HEK293 (cell line): ENCODE data around the gene SLX9.

Experiments used
- HOXA7 ChIP-seq: sonication (generic); formaldehyde crosslinking; IDR thresholded peaks from 2 replicates; pipeline ENCODE4 v1.8.1; 2022; ENCODE audit warnings: missing genetic modification reagents, borderline replicate concordance
- HOXC10 ChIP-seq: sonication (generic); formaldehyde crosslinking; IDR thresholded peaks from 2 replicates; pipeline ENCODE4 v1.8.1; 2023; ENCODE audit warnings: mild to moderate bottlenecking, missing genetic modification reagents
- KLF10 ChIP-seq: fragments of 450-650 bp; IDR thresholded peaks from 2 replicates; pipeline ENCODE4 v1.5.1; 2018; ENCODE audit warnings: missing biosample characterization, mild to moderate bottlenecking, missing genetic modification characterization
- KLF7 ChIP-seq: fragments of 450-650 bp; formaldehyde crosslinking; IDR thresholded peaks from 2 replicates; pipeline ENCODE4 v1.5.1; 2016; ENCODE audit warnings: missing biosample characterization, missing genetic modification characterization, borderline replicate concordance
- MYNN ChIP-seq: fragments of 450-650 bp; formaldehyde crosslinking; IDR thresholded peaks from 2 replicates; pipeline ENCODE4 v1.5.1; 2016; ENCODE audit warnings: missing biosample characterization, missing genetic modification characterization, borderline replicate concordance
- TRIM28 ChIP-seq: IDR thresholded peaks from 2 replicates; pipeline ENCODE4 v1.6.1; 2011; ENCODE audit warnings: low read length, control low read depth, borderline replicate concordance
- ZBTB11 ChIP-seq: fragments of 450-650 bp; formaldehyde crosslinking; conservative IDR thresholded peaks from 2 replicates; pipeline ENCODE4 v1.5.1; 2016; ENCODE audit warnings: low read depth, missing biosample characterization, missing genetic modification characterization
- ZBTB48 ChIP-seq: fragments of 450-650 bp; formaldehyde crosslinking; IDR thresholded peaks from 2 replicates; pipeline ENCODE4 v1.5.1; 2016; ENCODE audit warnings: missing biosample characterization, missing genetic modification characterization
- ZNF112 ChIP-seq: fragments of 450-650 bp; formaldehyde crosslinking; IDR thresholded peaks from 2 replicates; pipeline ENCODE4 v1.5.0; 2017; ENCODE audit warnings: missing biosample characterization, missing genetic modification characterization
- ZNF184 ChIP-seq: fragments of 450-650 bp; IDR thresholded peaks from 2 replicates; pipeline ENCODE4 v1.5.1; 2018; ENCODE audit warnings: missing biosample characterization, mild to moderate bottlenecking, missing genetic modification characterization
- ZNF211 ChIP-seq: fragments of 450-650 bp; formaldehyde crosslinking; IDR thresholded peaks from 2 replicates; pipeline ENCODE4 v1.5.1; 2016; ENCODE audit warnings: low read depth, missing biosample characterization, missing genetic modification characterization
- ZNF214 ChIP-seq: fragments of 450-650 bp; formaldehyde crosslinking; IDR thresholded peaks from 2 replicates; pipeline ENCODE4 v1.5.1; 2017; ENCODE audit warnings: missing biosample characterization, mild to moderate bottlenecking, missing genetic modification characterization, borderline replicate concordance
- ZNF302 ChIP-seq: fragments of 450-650 bp; formaldehyde crosslinking; IDR thresholded peaks from 2 replicates; pipeline ENCODE4 v1.5.1; 2016; ENCODE audit warnings: missing biosample characterization, missing genetic modification characterization, low read depth
- ZNF324 ChIP-seq: fragments of 450-650 bp; formaldehyde crosslinking; IDR thresholded peaks from 2 replicates; pipeline ENCODE4 v1.5.1; 2016; ENCODE audit warnings: missing biosample characterization, missing genetic modification characterization
- ZNF354C ChIP-seq: fragments of 450-650 bp; formaldehyde crosslinking; IDR thresholded peaks from 2 replicates; pipeline ENCODE4 v1.5.1; 2016; ENCODE audit warnings: missing biosample characterization, missing genetic modification characterization, low read depth, borderline replicate concordance
- ZNF394 ChIP-seq: fragments of 450-650 bp; formaldehyde crosslinking; IDR thresholded peaks from 2 replicates; pipeline ENCODE4 v1.5.1; 2016; ENCODE audit warnings: missing biosample characterization, missing genetic modification characterization, mild to moderate bottlenecking, moderate library complexity, borderline replicate concordance
- ZNF449 ChIP-seq: fragments of 450-650 bp; formaldehyde crosslinking; IDR thresholded peaks from 2 replicates; pipeline ENCODE4 v1.5.1; 2017; ENCODE audit warnings: missing biosample characterization, mild to moderate bottlenecking, missing genetic modification characterization, moderate library complexity
- ZNF514 ChIP-seq: fragments of 450-650 bp; formaldehyde crosslinking; IDR thresholded peaks from 2 replicates; pipeline ENCODE4 v1.5.1; 2016; ENCODE audit warnings: missing biosample characterization, missing genetic modification characterization
- ZNF560 ChIP-seq: fragments of 450-650 bp; formaldehyde crosslinking; IDR thresholded peaks from 2 replicates; pipeline ENCODE4 v1.5.1; 2017; ENCODE audit warnings: missing biosample characterization, missing genetic modification characterization, borderline replicate concordance
- ZNF76 ChIP-seq: fragments of 450-650 bp; formaldehyde crosslinking; IDR thresholded peaks from 2 replicates; pipeline ENCODE4; 2016; ENCODE audit warnings: low read depth, missing biosample characterization, missing genetic modification characterization, borderline replicate concordance
- ZNF768 ChIP-seq: fragments of 450-650 bp; formaldehyde crosslinking; IDR thresholded peaks from 2 replicates; pipeline ENCODE4 v1.5.1; 2018; ENCODE audit warnings: missing biosample characterization, mild to moderate bottlenecking, missing genetic modification characterization
- ZNF776 ChIP-seq: fragments of 450-650 bp; formaldehyde crosslinking; IDR thresholded peaks from 2 replicates; pipeline ENCODE4 v1.5.0; 2017; ENCODE audit warnings: missing biosample characterization, missing genetic modification characterization, borderline replicate concordance
- ZSCAN30 ChIP-seq: fragments of 450-650 bp; IDR thresholded peaks from 2 replicates; pipeline ENCODE4 v1.5.1; 2018; ENCODE audit warnings: missing biosample characterization, mild to moderate bottlenecking, missing genetic modification characterization, moderate library complexity
- ZXDB ChIP-seq: fragments of 450-650 bp; formaldehyde crosslinking; IDR thresholded peaks from 2 replicates; pipeline ENCODE4 v1.5.1; 2016; ENCODE audit warnings: missing biosample characterization, missing genetic modification characterization
- TF ChIP-seq, protein P1 (sequence below): fragments of 450-650 bp; formaldehyde crosslinking; IDR thresholded peaks from 2 replicates; pipeline ENCODE4 v1.5.1; 2016; ENCODE audit warnings: missing biosample characterization, missing genetic modification characterization
- TF ChIP-seq, protein P2 (sequence below): fragments of 450-650 bp; formaldehyde crosslinking; IDR thresholded peaks from 2 replicates; pipeline ENCODE4 v1.5.1; 2016; ENCODE audit warnings: missing biosample characterization, missing genetic modification characterization
- TF ChIP-seq, protein P3 (sequence below): fragments of 450-650 bp; formaldehyde crosslinking; IDR thresholded peaks from 2 replicates; pipeline ENCODE4 v1.5.1; 2016; ENCODE audit warnings: missing biosample characterization, missing genetic modification characterization
- TF ChIP-seq, protein P4 (sequence below): fragments of 450-650 bp; formaldehyde crosslinking; IDR thresholded peaks from 2 replicates; pipeline ENCODE4 v1.5.1; 2016; ENCODE audit warnings: missing biosample characterization, missing genetic modification characterization

Gene SLX9

GRCh38 chr21:44939532-44940115 is at the start of gene SLX9 (continued):
- TF ChIP-seq, protein P1, sequence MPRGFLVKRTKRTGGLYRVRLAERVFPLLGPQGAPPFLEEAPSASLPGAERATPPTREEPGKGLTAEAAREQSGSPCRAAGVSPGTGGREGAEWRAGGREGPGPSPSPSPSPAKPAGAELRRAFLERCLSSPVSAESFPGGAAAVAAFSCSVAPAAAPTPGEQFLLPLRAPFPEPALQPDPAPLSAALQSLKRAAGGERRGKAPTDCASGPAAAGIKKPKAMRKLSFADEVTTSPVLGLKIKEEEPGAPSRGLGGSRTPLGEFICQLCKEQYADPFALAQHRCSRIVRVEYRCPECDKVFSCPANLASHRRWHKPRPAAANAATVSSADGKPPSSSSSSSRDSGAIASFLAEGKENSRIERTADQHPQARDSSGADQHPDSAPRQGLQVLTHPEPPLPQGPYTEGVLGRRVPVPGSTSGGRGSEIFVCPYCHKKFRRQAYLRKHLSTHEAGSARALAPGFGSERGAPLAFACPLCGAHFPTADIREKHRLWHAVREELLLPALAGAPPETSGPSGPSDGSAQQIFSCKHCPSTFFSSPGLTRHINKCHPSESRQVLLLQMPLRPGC (tag by site-specific recombination) = peak; percentile 90
- peak; percentile 100 for TF ChIP-seq ZBTB11
- peak; percentile 89 for TF ChIP-seq KLF10 (tag by site-specific recombination)
- TF ChIP-seq KLF7 (tag by site-specific recombination) = peak; percentile 78
- peak; percentile 92; the same call in 1 of the 2 replicates for TF ChIP-seq ZNF184 (tag by site-specific recombination)
- no peak; the same call in 1 of the 2 replicates for TF ChIP-seq MYNN (tag by site-specific recombination)
- TF ChIP-seq ZNF514 (tag by site-specific recombination) = no peak
- TF ChIP-seq ZNF768 = no peak; the same call in 1 of the 2 replicates
- no peak for TF ChIP-seq TRIM28
- TF ChIP-seq ZNF76 (tag by site-specific recombination) = peak; percentile 92
- TF ChIP-seq ZNF302 (tag by site-specific recombination) = no peak
- TF ChIP-seq, protein P2, sequence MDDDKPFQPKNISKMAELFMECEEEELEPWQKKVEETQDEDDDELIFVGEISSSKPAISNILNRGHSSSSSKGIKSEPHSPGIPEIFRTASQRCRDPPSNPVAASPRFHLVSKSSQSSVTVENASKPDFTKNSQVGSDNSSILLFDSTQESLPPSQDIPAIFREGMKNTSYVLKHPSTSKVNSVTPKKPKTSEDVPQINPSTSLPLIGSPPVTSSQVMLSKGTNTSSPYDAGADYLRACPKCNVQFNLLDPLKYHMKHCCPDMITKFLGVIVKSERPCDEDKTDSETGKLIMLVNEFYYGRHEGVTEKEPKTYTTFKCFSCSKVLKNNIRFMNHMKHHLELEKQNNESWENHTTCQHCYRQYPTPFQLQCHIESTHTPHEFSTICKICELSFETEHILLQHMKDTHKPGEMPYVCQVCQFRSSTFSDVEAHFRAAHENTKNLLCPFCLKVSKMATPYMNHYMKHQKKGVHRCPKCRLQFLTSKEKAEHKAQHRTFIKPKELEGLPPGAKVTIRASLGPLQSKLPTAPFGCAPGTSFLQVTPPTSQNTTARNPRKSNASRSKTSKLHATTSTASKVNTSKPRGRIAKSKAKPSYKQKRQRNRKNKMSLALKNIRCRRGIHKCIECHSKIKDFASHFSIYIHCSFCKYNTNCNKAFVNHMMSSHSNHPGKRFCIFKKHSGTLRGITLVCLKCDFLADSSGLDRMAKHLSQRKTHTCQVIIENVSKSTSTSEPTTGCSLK (tag by site-specific recombination) = no peak
- no peak for TF ChIP-seq ZBTB48 (tag by site-specific recombination)
- no peak for TF ChIP-seq ZNF776 (tag by site-specific recombination)
- peak; percentile 94 for TF ChIP-seq ZXDB (tag by site-specific recombination)
- no peak for TF ChIP-seq ZNF211
- TF ChIP-seq, protein P3, sequence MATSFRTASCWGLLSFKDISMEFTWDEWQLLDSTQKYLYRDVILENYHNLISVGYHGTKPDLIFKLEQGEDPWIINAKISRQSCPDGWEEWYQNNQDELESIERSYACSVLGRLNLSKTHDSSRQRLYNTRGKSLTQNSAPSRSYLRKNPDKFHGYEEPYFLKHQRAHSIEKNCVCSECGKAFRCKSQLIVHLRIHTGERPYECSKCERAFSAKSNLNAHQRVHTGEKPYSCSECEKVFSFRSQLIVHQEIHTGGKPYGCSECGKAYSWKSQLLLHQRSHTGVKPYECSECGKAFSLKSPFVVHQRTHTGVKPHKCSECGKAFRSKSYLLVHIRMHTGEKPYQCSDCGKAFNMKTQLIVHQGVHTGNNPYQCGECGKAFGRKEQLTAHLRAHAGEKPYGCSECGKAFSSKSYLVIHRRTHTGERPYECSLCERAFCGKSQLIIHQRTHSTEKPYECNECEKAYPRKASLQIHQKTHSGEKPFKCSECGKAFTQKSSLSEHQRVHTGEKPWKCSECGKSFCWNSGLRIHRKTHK (tag by site-specific recombination) = no peak
- TF ChIP-seq HOXC10 (CRISPR knock-in tag) = no peak
- TF ChIP-seq, protein P4, sequence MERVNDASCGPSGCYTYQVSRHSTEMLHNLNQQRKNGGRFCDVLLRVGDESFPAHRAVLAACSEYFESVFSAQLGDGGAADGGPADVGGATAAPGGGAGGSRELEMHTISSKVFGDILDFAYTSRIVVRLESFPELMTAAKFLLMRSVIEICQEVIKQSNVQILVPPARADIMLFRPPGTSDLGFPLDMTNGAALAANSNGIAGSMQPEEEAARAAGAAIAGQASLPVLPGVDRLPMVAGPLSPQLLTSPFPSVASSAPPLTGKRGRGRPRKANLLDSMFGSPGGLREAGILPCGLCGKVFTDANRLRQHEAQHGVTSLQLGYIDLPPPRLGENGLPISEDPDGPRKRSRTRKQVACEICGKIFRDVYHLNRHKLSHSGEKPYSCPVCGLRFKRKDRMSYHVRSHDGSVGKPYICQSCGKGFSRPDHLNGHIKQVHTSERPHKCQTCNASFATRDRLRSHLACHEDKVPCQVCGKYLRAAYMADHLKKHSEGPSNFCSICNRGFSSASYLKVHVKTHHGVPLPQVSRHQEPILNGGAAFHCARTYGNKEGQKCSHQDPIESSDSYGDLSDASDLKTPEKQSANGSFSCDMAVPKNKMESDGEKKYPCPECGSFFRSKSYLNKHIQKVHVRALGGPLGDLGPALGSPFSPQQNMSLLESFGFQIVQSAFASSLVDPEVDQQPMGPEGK = peak; percentile 87
- no peak for TF ChIP-seq ZNF560 (tag by site-specific recombination)
- no peak for TF ChIP-seq ZNF214
- peak; percentile 97 for TF ChIP-seq ZNF324 (tag by site-specific recombination)
- peak; percentile 85 for TF ChIP-seq ZNF394 (tag by site-specific recombination)
- TF ChIP-seq ZSCAN30 (tag by site-specific recombination) = peak; percentile 99
- TF ChIP-seq ZNF354C = no peak
- no peak for TF ChIP-seq ZNF449 (tag by site-specific recombination)
- TF ChIP-seq ZNF112 = no peak
- no peak for TF ChIP-seq HOXA7 (CRISPR knock-in tag)
